ENCODE results near the gene ZNF777.

ZNF777 gene

DNA sequence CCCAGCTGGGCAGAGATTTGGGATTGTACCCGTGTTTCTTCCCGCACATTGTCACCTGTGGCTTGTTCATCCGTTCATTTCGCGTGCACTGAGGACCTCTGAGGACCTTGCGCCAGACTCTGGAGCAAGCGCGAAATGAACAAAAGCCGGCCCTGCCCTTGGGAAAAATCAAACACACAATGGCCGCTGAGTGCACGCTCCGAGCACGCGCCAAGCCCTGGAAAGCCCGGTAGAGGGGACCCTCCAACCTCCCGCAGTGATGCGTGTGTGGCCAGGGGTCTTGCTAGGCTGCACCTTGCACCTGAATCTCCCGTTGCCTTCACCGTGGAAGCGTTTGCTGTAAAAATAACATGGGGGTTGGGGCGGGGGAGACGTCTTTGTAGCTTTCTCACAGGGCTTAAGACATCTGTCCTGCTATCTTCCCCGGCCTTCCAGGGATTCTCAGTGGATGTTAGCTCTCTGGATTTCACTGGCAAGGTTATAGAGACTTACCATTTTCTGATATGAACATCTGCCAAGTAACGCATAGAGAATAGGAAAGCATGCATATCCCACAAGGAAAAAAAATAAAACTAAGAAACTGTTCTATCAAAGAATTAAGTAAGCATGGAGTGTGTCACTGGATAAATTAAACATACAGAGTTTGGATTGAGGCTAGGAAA lies 37.3 kb downstream of the ZNF777 start:
- no peaks in the 10 kb centered on the region for H3K4me1 ChIP-seq (ENCODE audit: control insufficient read depth, low read depth, low read length)
- H3K79me2 ChIP-seq (ENCODE audit: control insufficient read depth, insufficient read depth, low read length), result no peaks in the 10 kb centered on the region
- H2AK5ac ChIP-seq (ENCODE audit: low read length), result no peak overlapping the region
- H3K79me1 ChIP-seq (ENCODE audit: low read length), result no peaks in the 10 kb centered on the region
- no peaks in the 10 kb centered on the region for H3K27me3 ChIP-seq (ENCODE audit: insufficient read depth, low read length, poor library complexity)
- no peak overlapping the region for H4K5ac ChIP-seq (ENCODE audit: low read length)
- no peak overlapping the region for H3K18ac ChIP-seq (ENCODE audit: low read length)
- no peak overlapping the region for H3K4me3 ChIP-seq (ENCODE audit: low read length)
- no CpG with 5 or more reads among the region's 24 CpGs for WGBS (ENCODE audit: extremely low coverage, insufficient coverage, low lambda C conversion rate)
- no peak for DNase-seq
- H4K8ac ChIP-seq (ENCODE audit: low read depth, low read length), result no peak overlapping the region
- no peak overlapping the region for H3K56ac ChIP-seq (ENCODE audit: low read length)
- H2BK5ac ChIP-seq (ENCODE audit: low read length), result no peak overlapping the region
- no peak overlapping the region for H3K23ac ChIP-seq (ENCODE audit: low read length)
- no peak overlapping the region for H3K4me2 ChIP-seq (ENCODE audit: low read length)
- no peak overlapping the region for H3K9ac ChIP-seq (ENCODE audit: low read length)
- no peak overlapping the region for H3K4ac ChIP-seq (ENCODE audit: low read depth, low read length)
- H2BK15ac ChIP-seq (replicated peaks; ENCODE audit: low read depth), result no peak overlapping the region
- no peak overlapping the region for H3K27ac ChIP-seq (ENCODE audit: low read depth, low read length)
- H3K36me3 ChIP-seq (ENCODE audit: control insufficient read depth, insufficient read depth, low read length), result no peaks in the 10 kb centered on the region
- H2BK120ac ChIP-seq (ENCODE audit: low read depth, low read length), result no peak overlapping the region

DNA sequence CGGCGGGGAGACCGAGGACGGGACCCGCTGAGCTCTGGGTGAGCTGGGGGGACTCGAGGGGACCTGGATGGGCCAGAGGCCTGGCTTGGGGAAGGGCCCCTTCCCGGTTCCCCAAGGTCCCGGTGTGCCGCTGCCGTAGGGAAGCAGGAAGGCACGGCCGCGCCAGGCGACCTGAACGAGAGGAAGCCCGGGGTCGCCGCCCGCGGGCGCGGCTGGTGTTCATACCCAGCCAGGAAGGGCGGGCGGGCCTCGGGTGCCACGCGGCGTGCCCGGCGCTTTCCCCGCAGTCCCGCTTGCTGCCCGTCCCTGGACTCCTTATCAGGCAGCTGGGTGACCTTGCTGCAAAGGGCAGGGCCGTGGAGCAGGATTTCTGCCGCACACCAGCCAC lies 38.0 kb downstream of the ZNF777 start:
- no peaks in the 10 kb centered on the region for H3K79me1 ChIP-seq (ENCODE audit: low read length)
- peak overlapping the region; percentile 92 for H3K4me2 ChIP-seq (ENCODE audit: low read length)
- peak overlapping the region; percentile 88 for H3K18ac ChIP-seq (ENCODE audit: low read length)
- H3K36me3 ChIP-seq (ENCODE audit: control insufficient read depth, insufficient read depth, low read length), result no peaks in the 10 kb centered on the region
- H3K56ac ChIP-seq (ENCODE audit: low read length), result peak overlapping the region; percentile 90
- peak overlapping the region; percentile 71 for H3K4ac ChIP-seq (ENCODE audit: low read depth, low read length)
- H3K9ac ChIP-seq (ENCODE audit: low read length), result peak overlapping the region; percentile 76
- H4K5ac ChIP-seq (ENCODE audit: low read length), result no peak overlapping the region
- H3K27ac ChIP-seq (ENCODE audit: low read depth, low read length), result no peak overlapping the region
- no peak overlapping the region for H2BK5ac ChIP-seq (ENCODE audit: low read length)
- H3K79me2 ChIP-seq (ENCODE audit: control insufficient read depth, insufficient read depth, low read length), result no peaks in the 10 kb centered on the region
- H3K27me3 ChIP-seq (ENCODE audit: insufficient read depth, low read length, poor library complexity), result no peaks in the 10 kb centered on the region
- peak overlapping the region; percentile 30 for H4K8ac ChIP-seq (ENCODE audit: low read depth, low read length)
- no peak for DNase-seq
- H3K4me3 ChIP-seq (ENCODE audit: low read length), result peak overlapping the region; percentile 37
- H2AK5ac ChIP-seq (ENCODE audit: low read length), result no peak overlapping the region
- H2BK120ac ChIP-seq (ENCODE audit: low read depth, low read length), result no peak overlapping the region
- H3K4me1 ChIP-seq (ENCODE audit: control insufficient read depth, low read depth, low read length), result no peaks in the 10 kb centered on the region
- H2BK15ac ChIP-seq (replicated peaks; ENCODE audit: low read depth), result no peak overlapping the region
- no peak overlapping the region for H3K23ac ChIP-seq (ENCODE audit: low read length)
- no CpG with 5 or more reads among the region's 35 CpGs for WGBS (ENCODE audit: extremely low coverage, insufficient coverage, low lambda C conversion rate)

GRCh38 chr7:149422162-149422913 lies 38.5 kb downstream of the ZNF777 start:
- H3K23ac ChIP-seq (ENCODE audit: low read length), result peak overlapping the region; percentile 52
- no peaks in the 10 kb centered on the region for H3K79me2 ChIP-seq (ENCODE audit: control insufficient read depth, insufficient read depth, low read length)
- H3K4ac ChIP-seq (ENCODE audit: low read depth, low read length), result peak overlapping the region; percentile 71
- H3K36me3 ChIP-seq (ENCODE audit: control insufficient read depth, insufficient read depth, low read length), result no peaks in the 10 kb centered on the region
- peak overlapping the region; percentile 30 for H4K8ac ChIP-seq (ENCODE audit: low read depth, low read length)
- no CpG with 5 or more reads among the region's 68 CpGs for WGBS (ENCODE audit: extremely low coverage, insufficient coverage, low lambda C conversion rate)
- peak overlapping the region; percentile 88 for H3K18ac ChIP-seq (ENCODE audit: low read length)
- peak overlapping the region; percentile 76 for H3K9ac ChIP-seq (ENCODE audit: low read length)
- H2BK120ac ChIP-seq (ENCODE audit: low read depth, low read length), result no peak overlapping the region
- H3K56ac ChIP-seq (ENCODE audit: low read length), result peak overlapping the region; percentile 90
- H3K27me3 ChIP-seq (ENCODE audit: insufficient read depth, low read length, poor library complexity), result no peaks in the 10 kb centered on the region
- H3K4me3 ChIP-seq (ENCODE audit: low read length), result peak overlapping the region; percentile 37
- no peak overlapping the region for H2BK5ac ChIP-seq (ENCODE audit: low read length)
- peak overlapping the region; percentile 92 for H3K4me2 ChIP-seq (ENCODE audit: low read length)
- DNase-seq, result peak; percentile 93
- no peaks in the 10 kb centered on the region for H3K79me1 ChIP-seq (ENCODE audit: low read length)
- H2AK5ac ChIP-seq (ENCODE audit: low read length), result no peak overlapping the region
- peak overlapping the region; percentile 67 for H3K27ac ChIP-seq (ENCODE audit: low read depth, low read length)
- no peak overlapping the region for H2BK15ac ChIP-seq (replicated peaks; ENCODE audit: low read depth)
- H4K5ac ChIP-seq (ENCODE audit: low read length), result no peak overlapping the region
- no peaks in the 10 kb centered on the region for H3K4me1 ChIP-seq (ENCODE audit: control insufficient read depth, low read depth, low read length)

DNA sequence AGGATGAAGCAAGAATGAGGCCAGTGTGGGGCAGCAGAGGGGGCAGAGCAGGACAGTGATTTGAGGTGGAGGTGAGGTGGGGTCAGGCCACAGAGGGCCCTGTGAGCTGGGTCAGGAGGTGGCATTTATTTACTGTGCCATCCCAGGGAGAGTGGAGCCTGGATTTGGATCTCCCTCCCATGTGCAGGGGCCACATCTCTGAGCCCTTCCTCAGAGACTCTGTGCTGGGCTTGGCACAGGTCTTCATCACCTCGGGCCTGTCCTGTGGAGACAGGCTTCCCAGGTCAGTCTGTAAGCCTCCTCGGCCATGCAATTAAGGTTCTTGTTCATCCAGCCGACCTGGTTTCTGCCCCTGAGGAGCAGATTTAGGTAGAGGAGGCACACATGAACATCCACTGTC lies 40.9 kb downstream of the ZNF777 start:
- Histone ChIP-seq H4K8ac (ENCODE audit: low read depth, low read length) (no peak overlapping the region), H3K27ac (ENCODE audit: low read depth, low read length) (no peak overlapping the region), H3K9ac (ENCODE audit: low read length) (no peak overlapping the region), H3K79me2 (ENCODE audit: control insufficient read depth, insufficient read depth, low read length) (no peaks in the 10 kb centered on the region), H2BK5ac (ENCODE audit: low read length) (no peak overlapping the region), H2AK5ac (ENCODE audit: low read length) (no peak overlapping the region), H3K4ac (ENCODE audit: low read depth, low read length) (no peak overlapping the region), H3K4me1 (ENCODE audit: control insufficient read depth, low read depth, low read length) (no peaks in the 10 kb centered on the region), H3K56ac (ENCODE audit: low read length) (no peak overlapping the region), H3K18ac (ENCODE audit: low read length) (no peak overlapping the region), H3K4me3 (ENCODE audit: low read length) (no peak overlapping the region), H3K23ac (ENCODE audit: low read length) (no peak overlapping the region), H4K5ac (ENCODE audit: low read length) (no peak overlapping the region), H2BK120ac (ENCODE audit: low read depth, low read length) (no peak overlapping the region), H3K36me3 (ENCODE audit: control insufficient read depth, insufficient read depth, low read length) (no peaks in the 10 kb centered on the region), H2BK15ac (replicated peaks; ENCODE audit: low read depth) (no peak overlapping the region), H3K79me1 (ENCODE audit: low read length) (no peaks in the 10 kb centered on the region), H3K27me3 (ENCODE audit: insufficient read depth, low read length, poor library complexity) (no peaks in the 10 kb centered on the region), H3K4me2 (ENCODE audit: low read length) (no peak overlapping the region)
- no peak for DNase-seq
- no CpG with 5 or more reads among the region's 3 CpGs for WGBS (ENCODE audit: extremely low coverage, insufficient coverage, low lambda C conversion rate)

DNA sequence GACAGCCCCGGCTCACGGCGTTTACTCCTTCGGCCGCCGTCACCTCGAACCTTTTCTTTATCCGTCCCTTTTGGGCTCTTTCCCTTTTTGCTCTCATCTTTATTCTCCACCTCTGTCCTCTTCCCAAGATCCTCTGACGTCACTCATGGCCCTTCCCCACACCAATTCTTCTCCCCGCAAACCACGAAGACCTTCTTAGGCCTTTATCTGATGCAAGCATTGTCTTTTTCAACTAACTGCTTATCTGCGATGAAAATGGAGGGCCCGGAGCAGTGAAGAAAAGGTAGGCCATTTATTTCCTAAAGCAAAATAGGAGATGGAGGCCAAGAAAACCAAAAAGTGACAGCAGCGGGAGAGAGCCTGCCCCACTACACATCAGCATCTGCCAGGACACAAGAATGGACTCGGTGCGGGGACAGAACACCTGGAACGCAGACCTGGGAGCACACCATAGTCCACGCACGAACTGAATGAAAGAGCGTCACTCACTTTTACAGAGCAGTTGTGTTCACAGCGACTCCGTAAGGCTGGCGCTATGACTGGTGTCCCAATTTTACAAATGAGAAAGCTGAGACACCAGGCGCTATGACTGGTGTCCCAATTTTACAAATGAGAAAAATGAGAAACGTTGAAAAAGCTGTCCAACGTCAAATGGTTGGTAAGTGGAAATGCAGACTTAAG lies 45.3 kb downstream of the ZNF777 start:
- Histone ChIP-seq H2BK5ac (ENCODE audit: low read length) (no peak overlapping the region), H2BK15ac (replicated peaks; ENCODE audit: low read depth) (no peak overlapping the region), H3K18ac (ENCODE audit: low read length) (no peak overlapping the region), H2AK5ac (ENCODE audit: low read length) (no peak overlapping the region), H3K4me3 (ENCODE audit: low read length) (peak overlapping the region; percentile 57), H3K79me2 (ENCODE audit: control insufficient read depth, insufficient read depth, low read length) (no peaks in the 10 kb centered on the region), H3K27me3 (ENCODE audit: insufficient read depth, low read length, poor library complexity) (no peaks in the 10 kb centered on the region), H2BK120ac (ENCODE audit: low read depth, low read length) (no peak overlapping the region), H3K23ac (ENCODE audit: low read length) (no peak overlapping the region), H3K4me1 (ENCODE audit: control insufficient read depth, low read depth, low read length) (no peaks in the 10 kb centered on the region), H3K56ac (ENCODE audit: low read length) (peak overlapping the region; percentile 57), H4K5ac (ENCODE audit: low read length) (no peak overlapping the region), H4K8ac (ENCODE audit: low read depth, low read length) (no peak overlapping the region), H3K36me3 (ENCODE audit: control insufficient read depth, insufficient read depth, low read length) (no peaks in the 10 kb centered on the region), H3K4me2 (ENCODE audit: low read length) (peak overlapping the region; percentile 2), H3K27ac (ENCODE audit: low read depth, low read length) (no peak overlapping the region), H3K9ac (ENCODE audit: low read length) (peak overlapping the region; percentile 29), H3K79me1 (ENCODE audit: low read length) (no peaks in the 10 kb centered on the region), H3K4ac (ENCODE audit: low read depth, low read length) (no peak overlapping the region)
- DNase-seq, result no peak
- no CpG with 5 or more reads among the region's 26 CpGs for WGBS (ENCODE audit: extremely low coverage, insufficient coverage, low lambda C conversion rate)

Data from mesendoderm (in vitro differentiated cells).